GM12875 (cell line): ENCODE data around the gene DIPK2A.

Experiments
- H3K4me3 ChIP-seq: one replicate; pipeline ENCODE4 v1.5.1; 2011; ENCODE audit warnings: low read depth, low read length, control low read depth
- CTCF ChIP-seq: IDR thresholded peaks from 2 replicates; pipeline ENCODE4 v1.5.1; 2011; ENCODE audit warnings: low read depth, mild to moderate bottlenecking, control low read depth, inconsistent platforms, low read length, moderate library complexity, borderline replicate concordance; ENCODE audit not compliant: insufficient read depth

DIPK2A gene

GRCh38 chr3:143988306-143988705, 16.7 kb downstream of the DIPK2A start:
- H3K4me3 ChIP-seq = no peak overlapping the region
- TF ChIP-seq CTCF = no peak

- no peak overlapping the region for H3K4me3 ChIP-seq
- TF ChIP-seq CTCF = no peak
Observed at GRCh38 chr3:143989461-143989860, 17.8 kb downstream of the DIPK2A start.

- no peak for TF ChIP-seq CTCF
- no peak overlapping the region for H3K4me3 ChIP-seq
Observed at GRCh38 chr3:143991713-143992112, 20.1 kb downstream of the DIPK2A start.

DNA sequence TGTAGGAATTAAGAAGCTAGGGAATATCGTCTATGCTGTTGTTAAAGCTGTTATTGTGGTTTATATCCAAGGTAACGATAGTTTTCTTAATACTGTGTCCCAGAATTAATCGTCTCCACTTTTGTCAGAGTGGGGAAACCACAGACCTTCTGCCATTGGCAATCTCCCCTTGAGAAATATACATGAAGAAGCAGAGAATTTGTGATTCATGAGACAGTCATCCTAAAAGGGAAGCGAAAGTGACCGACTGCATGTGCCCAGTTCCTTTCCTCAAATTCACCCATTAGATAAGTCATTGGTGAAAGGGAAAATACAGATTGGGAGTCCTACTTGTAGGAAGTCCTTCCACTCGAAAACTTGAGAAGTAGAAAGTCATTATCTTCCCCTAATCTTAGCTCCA, 26.6 kb downstream of the DIPK2A start:
- no peak for TF ChIP-seq CTCF
- H3K4me3 ChIP-seq = no peak overlapping the region

DNA sequence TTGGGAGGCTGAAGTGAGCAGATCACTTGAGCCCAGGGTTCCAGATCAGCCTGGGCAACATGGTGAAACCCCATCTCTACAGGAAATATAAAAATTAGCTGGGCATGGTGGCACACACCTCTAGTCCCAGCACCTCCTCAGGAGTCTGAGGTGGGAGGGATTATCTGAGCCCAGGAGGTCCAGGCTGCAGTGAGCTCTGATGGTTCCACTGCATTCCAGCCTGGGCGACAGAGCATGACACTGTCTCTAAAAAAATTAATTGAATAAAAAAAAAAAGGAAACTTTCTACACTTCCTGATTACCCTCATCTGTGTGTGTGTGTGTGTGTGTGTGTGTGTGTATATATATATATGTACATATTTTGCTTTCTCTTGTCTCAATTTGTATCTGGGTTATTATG, 31.4 kb downstream of the DIPK2A start:
- no peak for TF ChIP-seq CTCF
- H3K4me3 ChIP-seq = no peak overlapping the region

GRCh38 chr3:144010371-144010770, 38.7 kb downstream of the DIPK2A start:
- TF ChIP-seq CTCF = no peak
- no peak overlapping the region for H3K4me3 ChIP-seq

DNA sequence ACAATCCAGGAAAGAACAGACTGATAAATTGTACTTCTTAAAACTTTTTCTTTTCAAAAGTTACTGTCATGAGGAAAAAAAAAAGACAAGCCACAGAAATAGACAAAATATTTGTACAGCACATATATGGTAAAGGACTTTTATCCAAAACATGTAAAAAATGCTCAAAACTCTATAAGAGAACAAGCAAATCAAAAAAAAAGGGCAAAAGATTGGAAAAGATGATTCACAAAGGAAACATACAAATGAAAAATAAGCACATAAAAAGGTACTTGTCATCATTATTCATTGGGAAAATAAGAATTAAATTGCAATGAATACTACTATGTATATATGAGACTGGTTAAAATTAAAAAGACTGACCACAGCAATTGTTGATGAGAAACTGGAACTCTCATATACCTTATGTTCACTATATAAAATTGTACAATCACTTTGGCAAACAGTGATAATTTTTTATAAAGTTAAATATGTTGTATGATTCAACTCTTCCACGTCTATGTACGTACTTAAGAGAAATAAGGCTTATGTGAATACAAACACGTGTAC, 39.7 kb downstream of the DIPK2A start:
- no peak for TF ChIP-seq CTCF
- H3K4me3 ChIP-seq = no peak overlapping the region
